Peyer's patch (tissue), 4 donors: ENCODE measurements around the gene NANOS2. TPM values are rescaled to one million over a fixed set of nuclear protein-coding genes. Genes with fewer than 3 reads are reported as not detected.

ENCODE experiments used
- DNase-seq, 3 donors: peaks; one replicate each; pipeline ENCODE4 v3.0.0-alpha.2; 2017 to 2019
- H3K27ac ChIP-seq, 4 donors: fragments of 200-600 bp; sonication (generic); one replicate each; pipeline ENCODE4 v1.5.1; 2016 to 2019
- H3K27me3 ChIP-seq, 2 donors: fragments of 200-600 bp; sonication (generic); one replicate each; pipeline ENCODE4 v1.5.1; 2019
- H3K36me3 ChIP-seq, 3 donors: fragments of 200-600 bp; sonication (generic); one replicate each; pipeline ENCODE4 v1.5.1; 2016 to 2019
- H3K4me1 ChIP-seq, 4 donors: fragments of 200-600 bp; sonication (generic); one replicate each; pipeline ENCODE4 v1.5.1; 2016 to 2019
- H3K4me3 ChIP-seq, 4 donors: fragments of 200-600 bp; sonication (generic); 1 replicate in 3 of 4; 2 replicates in 1 of 4; pipeline ENCODE4 v1.5.1; 2016 to 2019; ENCODE audit warnings: mild to moderate bottlenecking in 1 of 4
- H3K9me3 ChIP-seq, 4 donors: fragments of 200-600 bp; sonication (generic); one replicate each; pipeline ENCODE4 v1.5.1; 2016 to 2019; ENCODE audit warnings: mild to moderate bottlenecking in 1 of 4
- CTCF ChIP-seq, 6 experiments: fragments of 450-650 bp in 4 of 6; fragments of 200-600 bp in 2 of 6; sonication (generic) in 1 of 6; IDR thresholded peaks; one replicate each; pipeline ENCODE4 v1.5.1; 2017 to 2019; ENCODE audit warnings: antibody characterized with exemption in 6 of 6, mild to moderate bottlenecking in 3 of 6, moderate library complexity in 1 of 6
- POLR2A ChIP-seq, 2 donors: fragments of 450-650 bp; IDR thresholded peaks; one replicate each; pipeline ENCODE4 v1.5.1; 2017; ENCODE audit warnings: antibody characterized with exemption in 2 of 2, mild to moderate bottlenecking in 2 of 2, moderate library complexity in 2 of 2
- total RNA-seq, 4 donors: library from RNA; depleted of rRNA; stranded (reverse); fragments of >200 nt; gene quantifications; one replicate each; pipeline ENCODE4 v1.1.0, GENCODE V29; 2016

The NANOS2 gene
- total RNA-seq, 4 donors from 2014 or later = not detected

- no peak overlapping the region for H3K4me3 ChIP-seq
- H3K4me1 ChIP-seq = no peaks in the 10 kb centered on the region
- no peak for DNase-seq
- H3K36me3 ChIP-seq = no peaks in the 10 kb centered on the region
- no peaks in the 10 kb centered on the region for H3K9me3 ChIP-seq
- TF ChIP-seq CTCF (IDR thresholded peaks at IDR 0.05) (no peak), POLR2A (IDR thresholded peaks at IDR 0.05) (no peak)
- H3K27me3 ChIP-seq = no peaks in the 10 kb centered on the region
- no peak overlapping the region for H3K27ac ChIP-seq
Observed at GRCh38 chr19:45938733-45939319, 24.2 kb upstream of the NANOS2 start.

- Histone ChIP-seq H3K27ac (no peak overlapping the region), H3K36me3 (no peaks in the 10 kb centered on the region), H3K9me3 (no peaks in the 10 kb centered on the region), H3K27me3 (no peaks in the 10 kb centered on the region), H3K4me3 (no peak overlapping the region), H3K4me1 (no peaks in the 10 kb centered on the region)
- no peak for TF ChIP-seq POLR2A (IDR thresholded peaks at IDR 0.05)
- TF ChIP-seq CTCF (IDR thresholded peaks at IDR 0.05) = no peak
- DNase-seq = no peak
Observed at GRCh38 chr19:45935267-45935666, 20.7 kb upstream of the NANOS2 start.

GRCh38 chr19:45934551-45935230 is 20.1 kb upstream of the NANOS2 start:
- no peak for DNase-seq
- Histone ChIP-seq H3K27ac (no peak overlapping the region), H3K4me3 (no peak overlapping the region), H3K36me3 (no peaks in the 10 kb centered on the region), H3K27me3 (no peaks in the 10 kb centered on the region), H3K9me3 (no peaks in the 10 kb centered on the region), H3K4me1 (no peaks in the 10 kb centered on the region)
- TF ChIP-seq CTCF (IDR thresholded peaks at IDR 0.05) = no peak

GRCh38 chr19:45933759-45934158 is 19.2 kb upstream of the NANOS2 start:
- Histone ChIP-seq H3K36me3 (no peaks in the 10 kb centered on the region), H3K9me3 (no peaks in the 10 kb centered on the region), H3K27ac (no peak overlapping the region), H3K4me1 (no peaks in the 10 kb centered on the region), H3K27me3 (no peaks in the 10 kb centered on the region), H3K4me3 (no peak overlapping the region)
- DNase-seq = no peak
- TF ChIP-seq CTCF (IDR thresholded peaks at IDR 0.05) = no peak
- TF ChIP-seq POLR2A (IDR thresholded peaks at IDR 0.05) = no peak

GRCh38 chr19:45931055-45931454 is 16.5 kb upstream of the NANOS2 start:
- Histone ChIP-seq H3K9me3 (no peaks in the 10 kb centered on the region), H3K4me1 (peaks cover 0 to 6% (median 2%) of the 10 kb centered on the region in 4 donors), H3K27me3 (no peaks in the 10 kb centered on the region), H3K27ac (no peak overlapping the region), H3K36me3 (no peaks in the 10 kb centered on the region), H3K4me3 (no peak overlapping the region)
- TF ChIP-seq POLR2A (IDR thresholded peaks at IDR 0.05) = no peak
- no peak for TF ChIP-seq CTCF (IDR thresholded peaks at IDR 0.05)
- no peak for DNase-seq
